Activated T-cell treated with anti-CD3 and anti-CD28 coated beads, Interleukin-2, amount 50 U/mL, for 4 hours (primary cell): Measurements from ENCODE around the gene ERRFI1. TPM values are rescaled to one million over a fixed set of nuclear protein-coding genes. Genes with fewer than 3 reads are reported as not detected.
"Not testable (repeated sequence)": the region's sequence is repeated elsewhere in the genome, so short reads cannot be mapped to it uniquely, and the experiment has no call there.

Experiments
- ATAC-seq, 2 donors: fragments of 200-7000 bp; cut with Tn5 transposase; one replicate each; pipeline ENCODE4 v1.10.0; 2021
- DNase-seq: peaks from one replicate; pipeline ENCODE4 v3.0.0-alpha.2; 2020
- H3K27me3 Mint-ChIP-seq: one replicate; pipeline ENCODE4 v1.8.0; 2021; ENCODE audit warnings: low read depth, mixed read lengths
- H3K36me3 Mint-ChIP-seq: one replicate; pipeline ENCODE4 v1.8.0; 2022; ENCODE audit warnings: mixed read lengths; ENCODE audit not compliant: insufficient read depth
- H3K4me1 Mint-ChIP-seq: one replicate; pipeline ENCODE4 v1.8.0; 2021; ENCODE audit warnings: low read depth, mixed read lengths
- H3K4me3 Mint-ChIP-seq: one replicate; pipeline ENCODE4 v1.8.0; 2021; ENCODE audit warnings: mild to moderate bottlenecking, moderate library complexity, mixed read lengths
- H3K9me3 Mint-ChIP-seq: one replicate; pipeline ENCODE4 v1.8.0; 2021; ENCODE audit warnings: mixed read lengths
- total RNA-seq, 3 donors: library from RNA; stranded (reverse); gene quantifications; one replicate each; pipeline ENCODE4 v1.2.1, GENCODE V29; 2021

The ERRFI1 gene, protein sequence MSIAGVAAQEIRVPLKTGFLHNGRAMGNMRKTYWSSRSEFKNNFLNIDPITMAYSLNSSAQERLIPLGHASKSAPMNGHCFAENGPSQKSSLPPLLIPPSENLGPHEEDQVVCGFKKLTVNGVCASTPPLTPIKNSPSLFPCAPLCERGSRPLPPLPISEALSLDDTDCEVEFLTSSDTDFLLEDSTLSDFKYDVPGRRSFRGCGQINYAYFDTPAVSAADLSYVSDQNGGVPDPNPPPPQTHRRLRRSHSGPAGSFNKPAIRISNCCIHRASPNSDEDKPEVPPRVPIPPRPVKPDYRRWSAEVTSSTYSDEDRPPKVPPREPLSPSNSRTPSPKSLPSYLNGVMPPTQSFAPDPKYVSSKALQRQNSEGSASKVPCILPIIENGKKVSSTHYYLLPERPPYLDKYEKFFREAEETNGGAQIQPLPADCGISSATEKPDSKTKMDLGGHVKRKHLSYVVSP
- 1 to 10 TPM; 2.9 to 4.6 (median 3.3) TPM for total RNA-seq

DNA sequence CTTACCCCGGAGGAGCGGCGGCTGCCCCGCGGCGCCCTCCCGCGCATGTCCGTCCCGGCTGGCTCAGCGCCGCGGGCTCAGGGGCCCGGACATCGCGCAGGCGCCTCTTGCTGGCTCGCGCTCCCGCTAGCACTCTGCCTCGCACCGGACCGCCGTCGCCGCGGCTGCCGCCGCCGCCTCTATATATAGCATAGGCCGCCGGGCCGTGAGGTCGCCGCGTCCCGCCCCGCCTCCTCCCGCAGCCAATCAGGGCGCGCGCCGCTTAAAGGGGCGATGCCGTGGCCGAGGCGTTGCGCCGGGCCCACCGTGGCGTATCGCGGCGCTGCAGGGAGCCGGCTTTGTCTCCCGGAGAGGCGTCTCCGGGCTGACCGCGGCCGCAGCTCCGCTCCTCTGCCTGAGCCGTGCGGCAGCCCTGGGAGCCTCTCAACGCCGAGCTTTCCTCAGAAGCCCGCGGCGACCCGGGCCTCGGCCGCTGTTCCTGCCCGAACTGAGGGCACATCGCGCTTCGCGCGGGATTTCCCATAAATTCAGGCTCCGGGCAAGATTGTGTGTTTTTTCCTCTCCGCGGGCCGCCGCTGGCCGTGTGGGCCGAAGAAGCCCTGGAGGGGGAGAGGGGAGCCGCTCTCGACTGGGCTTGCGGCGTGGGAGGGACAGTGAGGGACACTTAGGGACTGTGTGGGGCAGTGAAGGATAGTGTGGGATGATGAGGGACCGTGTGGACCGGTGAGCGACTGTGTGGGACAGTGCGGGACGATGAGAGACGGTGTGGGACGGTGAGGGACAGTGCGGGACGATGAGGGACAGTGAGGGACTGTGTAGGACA is at the start of gene ERRFI1:
Gene ERRFI1, minus strand, starts transcription at position 157 of the 823 bp plus-strand sequence. CDS start 10,690 bp downstream, outside the sequence.
- Mint-ChIP-seq H3K4me3 (peak within 1 kb of the TSS; percentile 77), H3K27me3 (peaks cover 14% of the 10 kb centered on the region), H3K36me3 (no peaks in the 10 kb centered on the region)

DNA sequence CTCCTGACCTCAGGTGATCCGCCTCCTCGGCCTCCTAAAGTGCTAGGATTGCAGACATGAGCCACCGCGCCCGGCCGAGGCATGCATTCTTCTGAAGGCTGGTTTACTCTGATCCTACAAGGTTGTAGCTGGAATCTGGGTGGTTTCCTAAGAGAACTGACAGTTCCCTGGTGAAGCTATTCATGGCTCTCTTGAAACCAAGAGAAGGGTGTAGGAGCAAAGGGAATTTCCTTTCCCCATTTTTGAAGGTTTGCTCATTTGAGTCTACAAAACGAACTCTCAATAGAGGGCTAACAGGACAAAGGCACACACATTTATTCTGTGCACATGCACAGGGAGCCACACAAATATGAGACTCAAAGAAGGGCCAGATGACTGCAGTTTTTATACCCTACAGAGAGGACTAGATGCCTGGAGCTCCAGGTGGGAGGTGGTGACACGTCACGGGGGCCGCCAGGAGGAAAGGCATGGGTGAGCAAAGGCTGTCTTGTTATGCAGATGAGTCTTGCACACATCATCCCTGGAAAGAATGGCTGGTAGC is 49.5 kb upstream of the ERRFI1 start:
- no peaks in the 10 kb centered on the region for H3K4me1 Mint-ChIP-seq
- H3K27me3 Mint-ChIP-seq = no peaks in the 10 kb centered on the region
- H3K36me3 Mint-ChIP-seq = no peaks in the 10 kb centered on the region
- no peak overlapping the region for H3K4me3 Mint-ChIP-seq
- DNase-seq (no peak), ATAC-seq (no peak)
- no peaks in the 10 kb centered on the region for H3K9me3 Mint-ChIP-seq

More for the DNA sequence above, at the start of gene ERRFI1:
- peak; percentile 98 for ATAC-seq
- DNase-seq = peak; percentile 85
- Mint-ChIP-seq H3K4me1 (peaks cover 9% of the 10 kb centered on the region), H3K9me3 (no peaks in the 10 kb centered on the region)

DNA sequence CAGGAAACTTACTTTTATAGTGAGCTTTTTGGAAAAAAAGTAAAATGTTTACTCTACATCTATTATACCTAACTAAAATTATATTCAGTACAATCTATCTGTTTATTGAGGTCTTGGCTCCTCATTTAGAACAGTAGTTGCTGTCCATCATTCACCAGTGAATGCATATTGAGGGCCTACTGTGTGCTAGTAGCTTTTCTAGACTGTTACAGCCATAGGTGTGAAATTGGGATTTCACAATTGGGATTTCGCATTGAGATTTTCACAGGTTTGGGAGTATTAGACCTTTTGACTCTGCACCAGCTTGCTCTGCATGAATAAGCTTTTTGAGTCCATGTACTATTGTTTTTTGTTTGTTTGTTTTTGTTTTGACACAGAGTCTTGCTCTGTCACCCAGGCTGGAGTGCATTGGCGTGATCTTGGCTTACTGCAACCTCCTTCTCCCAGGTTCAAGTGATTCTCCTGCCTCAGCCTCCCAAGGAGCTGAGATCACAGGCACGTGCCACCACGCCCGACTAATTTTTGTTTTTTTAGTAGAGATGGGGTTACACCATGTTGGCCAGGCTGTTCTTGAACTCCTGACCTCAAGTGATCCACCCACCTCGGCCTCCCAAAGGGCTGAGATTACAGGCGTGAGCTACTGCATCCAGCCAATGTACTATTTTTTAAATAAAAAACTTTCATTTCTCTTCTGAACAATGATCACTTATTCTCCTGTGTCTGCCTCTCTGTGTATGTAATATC is 47.2 kb upstream of the ERRFI1 start:
- no peaks in the 10 kb centered on the region for H3K36me3 Mint-ChIP-seq
- no peak for ATAC-seq
- H3K9me3 Mint-ChIP-seq = no peaks in the 10 kb centered on the region
- DNase-seq = no peak
- no peaks in the 10 kb centered on the region for H3K4me1 Mint-ChIP-seq
- peaks cover 3% of the 10 kb centered on the region for H3K27me3 Mint-ChIP-seq
- no peak overlapping the region for H3K4me3 Mint-ChIP-seq

DNA sequence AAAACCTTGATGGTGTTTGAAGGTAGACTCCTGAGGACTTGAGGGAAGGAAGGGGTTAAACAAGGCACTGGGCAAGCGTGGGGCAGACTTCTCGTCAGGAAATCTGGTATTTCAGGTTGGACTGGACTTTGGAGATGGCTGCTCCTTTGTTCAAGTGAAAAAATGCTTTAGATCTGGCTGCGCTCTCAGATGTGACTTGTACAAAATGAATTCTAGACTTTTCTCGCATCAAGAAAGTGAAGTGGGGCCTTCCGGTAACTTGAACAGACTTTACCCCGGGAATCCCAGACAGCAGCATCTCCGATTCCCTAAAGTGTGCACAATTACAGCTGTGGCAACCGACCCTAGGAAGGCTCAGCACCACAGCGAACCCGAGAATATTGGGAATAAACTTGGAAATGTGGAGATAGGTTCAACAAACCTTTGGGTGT is 44.3 kb upstream of the ERRFI1 start:
- peaks cover 3% of the 10 kb centered on the region for H3K27me3 Mint-ChIP-seq
- no peak for ATAC-seq
- DNase-seq = no peak
- H3K4me1 Mint-ChIP-seq = no peaks in the 10 kb centered on the region
- no peaks in the 10 kb centered on the region for H3K36me3 Mint-ChIP-seq
- H3K9me3 Mint-ChIP-seq = no peaks in the 10 kb centered on the region
- no peak overlapping the region for H3K4me3 Mint-ChIP-seq

DNA sequence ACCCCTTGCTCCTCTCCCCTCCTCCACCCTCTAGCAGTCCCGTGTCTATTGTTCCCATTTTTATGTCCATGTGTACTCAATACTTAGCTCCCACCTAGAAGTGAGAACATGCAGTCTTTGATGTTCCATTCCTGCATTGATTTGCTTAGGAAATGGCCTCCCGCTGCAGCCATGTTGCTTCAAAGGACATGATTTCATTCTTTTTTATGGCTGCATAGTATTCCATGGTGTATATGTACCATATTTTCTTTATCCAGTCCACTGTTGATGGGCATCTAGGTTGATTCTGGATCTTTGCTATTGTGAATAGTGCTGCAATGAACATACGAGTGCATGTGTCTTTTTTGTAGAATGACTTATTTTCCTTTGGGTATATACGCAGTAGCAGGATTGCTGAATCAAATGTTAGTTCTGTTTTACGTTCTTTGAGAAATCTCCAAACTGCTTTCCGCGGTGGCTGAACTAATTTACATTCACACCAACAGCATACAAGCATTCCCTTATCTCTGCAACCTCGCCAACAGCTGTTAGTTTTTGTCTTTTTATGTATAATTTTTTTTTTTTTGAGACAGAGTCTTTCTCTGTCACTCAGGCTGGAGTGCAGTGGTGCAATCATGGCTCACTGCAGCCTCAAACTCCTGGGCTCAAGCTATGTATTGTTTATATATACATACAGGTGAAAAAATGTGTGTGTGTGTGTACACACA is 43.7 kb upstream of the ERRFI1 start:
- H3K9me3 Mint-ChIP-seq, H3K36me3 Mint-ChIP-seq, DNase-seq, H3K27me3 Mint-ChIP-seq, ATAC-seq, H3K4me1 Mint-ChIP-seq, H3K4me3 Mint-ChIP-seq: not testable (repeated sequence)

DNA sequence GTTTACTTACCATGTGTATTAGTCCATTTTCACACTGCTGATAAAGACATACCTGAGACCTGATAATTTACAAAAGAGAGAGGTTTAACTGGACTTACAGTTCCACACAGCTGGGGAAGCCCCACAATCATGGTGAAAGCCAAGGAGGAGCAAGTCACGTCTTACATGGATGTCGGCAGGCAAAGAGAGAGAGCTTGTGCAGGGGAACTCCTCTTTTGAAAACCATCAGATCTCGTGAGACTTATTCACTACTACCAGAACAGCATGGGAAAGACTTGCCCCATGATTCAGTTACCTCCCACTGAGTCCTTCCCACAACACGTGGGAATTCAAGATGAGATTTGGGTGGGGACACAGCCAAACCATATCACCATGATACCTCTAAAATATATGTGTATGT is 39.3 kb upstream of the ERRFI1 start:
- H3K9me3 Mint-ChIP-seq = no peaks in the 10 kb centered on the region
- no peaks in the 10 kb centered on the region for H3K4me1 Mint-ChIP-seq
- ATAC-seq (no peak), DNase-seq (no peak)
- no peaks in the 10 kb centered on the region for H3K36me3 Mint-ChIP-seq
- no peak overlapping the region for H3K4me3 Mint-ChIP-seq
- H3K27me3 Mint-ChIP-seq = peaks cover 3% of the 10 kb centered on the region

DNA sequence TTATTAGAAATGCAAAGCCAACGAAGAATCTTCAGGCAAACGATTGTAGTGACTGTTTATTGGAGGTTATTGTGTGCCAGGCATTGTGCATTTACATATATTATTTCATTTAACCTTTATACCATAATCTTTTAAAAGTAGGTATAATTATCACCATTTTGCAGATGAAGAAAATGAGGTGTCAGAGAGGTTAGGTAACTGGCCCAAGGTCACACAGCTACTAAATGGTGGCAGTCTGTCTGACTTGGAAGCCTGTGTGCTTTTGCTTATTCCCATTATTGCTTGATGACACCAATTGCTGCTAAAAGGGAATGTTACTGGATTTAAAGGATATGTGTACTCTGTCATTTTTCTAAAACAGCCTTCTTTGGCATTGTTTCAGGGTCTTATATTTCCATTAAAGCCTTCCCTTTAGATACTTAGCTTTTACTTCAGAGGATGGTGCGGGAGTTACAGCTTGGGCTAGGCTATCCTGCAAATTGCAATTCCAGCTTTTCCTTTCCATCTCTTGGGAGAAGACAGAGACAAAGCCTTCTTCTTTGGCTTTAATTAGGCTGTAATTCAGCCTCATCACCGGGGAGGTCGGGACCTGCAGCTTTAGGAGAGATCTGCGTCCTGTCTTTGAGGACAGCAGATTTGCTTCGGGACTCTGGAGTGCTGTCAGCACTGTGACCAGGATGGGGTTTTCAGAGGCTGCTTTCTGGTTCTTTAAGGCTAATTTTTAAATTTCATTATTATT is 37.4 kb upstream of the ERRFI1 start:
- Mint-ChIP-seq H3K4me1 (no peaks in the 10 kb centered on the region), H3K27me3 (peaks cover 1% of the 10 kb centered on the region), H3K9me3 (no peaks in the 10 kb centered on the region), H3K4me3 (no peak overlapping the region), H3K36me3 (no peaks in the 10 kb centered on the region)
- DNase-seq = no peak
- ATAC-seq = no peak

DNA sequence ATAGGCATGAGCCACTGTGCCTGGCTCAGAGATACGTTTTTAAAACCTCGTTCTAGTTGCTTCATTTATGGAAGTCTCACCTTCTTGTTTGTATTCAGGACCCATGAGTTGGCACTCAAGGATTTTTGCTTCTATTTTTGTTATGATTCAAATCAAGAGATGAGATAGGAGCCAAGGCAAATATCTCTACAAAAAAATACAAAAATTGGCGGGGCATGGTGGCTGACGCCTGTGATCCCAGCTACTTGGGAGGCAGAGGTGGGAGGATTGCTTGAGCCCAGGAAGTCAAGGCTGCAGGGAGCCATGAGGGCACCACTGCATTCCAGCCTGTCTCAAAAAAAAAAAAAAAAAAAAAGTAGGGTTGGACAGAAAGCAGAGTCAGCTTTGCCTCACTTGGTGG is 36.8 kb upstream of the ERRFI1 start:
- DNase-seq (no peak), ATAC-seq (no peak)
- Mint-ChIP-seq H3K4me3 (no peak overlapping the region), H3K36me3 (no peaks in the 10 kb centered on the region), H3K4me1 (no peaks in the 10 kb centered on the region), H3K27me3 (peaks cover 1% of the 10 kb centered on the region), H3K9me3 (no peaks in the 10 kb centered on the region)

DNA sequence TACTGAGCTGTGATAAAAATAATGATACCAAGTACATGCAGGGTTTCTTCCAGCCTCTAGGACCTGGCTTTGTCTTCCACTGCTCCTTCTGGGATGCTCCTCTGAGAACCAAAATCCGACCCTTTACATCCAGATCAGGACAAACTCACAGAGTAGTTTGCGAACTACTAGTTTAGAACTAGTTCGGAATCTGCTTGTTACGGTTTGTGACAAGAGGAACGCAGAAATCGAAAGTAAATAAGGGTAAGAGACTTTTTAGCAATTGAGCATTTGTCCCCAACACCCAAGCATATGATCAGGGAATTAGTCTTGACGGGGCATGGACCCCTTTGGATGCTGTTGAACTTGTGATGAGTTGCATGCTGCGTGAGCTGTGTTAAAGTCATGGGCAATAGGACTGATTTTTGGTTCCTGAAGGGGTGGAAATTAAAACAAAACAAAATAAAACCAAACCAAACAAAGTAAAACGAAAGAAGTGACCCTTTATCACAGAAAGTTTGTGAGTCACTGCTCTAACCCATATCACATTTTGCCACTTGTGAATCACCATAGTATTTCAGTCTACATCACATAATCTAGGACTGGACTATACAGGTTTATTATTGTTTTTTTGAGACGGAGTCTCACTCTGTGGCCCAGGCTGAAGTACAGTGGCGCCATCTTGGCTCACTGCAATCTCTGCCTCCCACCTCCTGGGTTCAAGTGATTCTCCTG is 35.7 kb upstream of the ERRFI1 start:
- no peak overlapping the region for H3K4me3 Mint-ChIP-seq
- H3K27me3 Mint-ChIP-seq = peaks cover 1% of the 10 kb centered on the region
- no peak for DNase-seq
- no peak for ATAC-seq
- H3K9me3 Mint-ChIP-seq = no peaks in the 10 kb centered on the region
- H3K36me3 Mint-ChIP-seq = no peaks in the 10 kb centered on the region
- no peaks in the 10 kb centered on the region for H3K4me1 Mint-ChIP-seq

DNA sequence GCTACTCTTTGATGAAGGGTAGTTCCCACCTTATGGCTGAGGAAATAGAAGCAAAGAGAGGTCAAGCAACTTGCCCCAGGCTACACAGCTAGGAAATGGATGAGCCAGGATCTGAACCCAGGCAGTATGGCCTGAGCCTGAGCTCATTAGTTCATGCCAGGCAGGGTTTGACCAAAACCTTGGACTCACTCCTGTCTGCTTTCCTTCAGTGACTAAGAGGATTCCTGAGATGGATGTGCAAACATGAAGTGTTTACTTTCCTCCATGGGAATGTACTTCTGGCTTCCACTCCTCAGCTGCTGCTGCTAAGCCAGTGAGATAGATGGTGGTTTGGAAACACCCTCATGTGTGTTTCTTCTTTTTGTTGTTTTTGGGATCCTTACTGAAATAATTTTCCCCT is 35.1 kb upstream of the ERRFI1 start:
- Mint-ChIP-seq H3K9me3 (no peaks in the 10 kb centered on the region), H3K27me3 (peaks cover 1% of the 10 kb centered on the region), H3K4me1 (no peaks in the 10 kb centered on the region), H3K4me3 (no peak overlapping the region), H3K36me3 (no peaks in the 10 kb centered on the region)
- no peak for ATAC-seq
- no peak for DNase-seq

DNA sequence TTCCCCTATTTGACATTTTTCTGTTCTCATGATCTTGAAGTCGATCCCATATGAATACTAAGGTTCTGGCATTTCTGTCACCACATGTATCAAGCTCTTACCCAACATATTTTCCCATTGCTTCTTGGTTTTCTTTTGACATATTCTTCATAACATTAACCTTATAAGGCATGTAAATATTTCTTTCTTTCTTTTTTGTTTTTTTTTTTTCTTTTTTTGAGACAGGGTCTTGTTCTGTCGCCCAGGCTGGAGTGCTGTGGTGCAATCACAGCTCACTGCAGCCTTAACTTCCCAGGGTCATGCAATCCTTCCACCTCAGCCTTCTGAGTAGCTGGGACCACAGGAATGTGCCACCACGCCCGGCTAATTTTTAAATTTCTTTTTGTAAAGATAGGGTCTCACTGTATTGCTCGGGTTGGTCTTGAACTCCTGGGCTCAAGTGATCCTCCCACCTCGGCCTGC is 33.1 kb upstream of the ERRFI1 start:
- no peak overlapping the region for H3K4me3 Mint-ChIP-seq
- peaks cover 1% of the 10 kb centered on the region for H3K27me3 Mint-ChIP-seq
- no peaks in the 10 kb centered on the region for H3K36me3 Mint-ChIP-seq
- no peaks in the 10 kb centered on the region for H3K4me1 Mint-ChIP-seq
- no peaks in the 10 kb centered on the region for H3K9me3 Mint-ChIP-seq
- no peak for DNase-seq
- ATAC-seq = no peak

DNA sequence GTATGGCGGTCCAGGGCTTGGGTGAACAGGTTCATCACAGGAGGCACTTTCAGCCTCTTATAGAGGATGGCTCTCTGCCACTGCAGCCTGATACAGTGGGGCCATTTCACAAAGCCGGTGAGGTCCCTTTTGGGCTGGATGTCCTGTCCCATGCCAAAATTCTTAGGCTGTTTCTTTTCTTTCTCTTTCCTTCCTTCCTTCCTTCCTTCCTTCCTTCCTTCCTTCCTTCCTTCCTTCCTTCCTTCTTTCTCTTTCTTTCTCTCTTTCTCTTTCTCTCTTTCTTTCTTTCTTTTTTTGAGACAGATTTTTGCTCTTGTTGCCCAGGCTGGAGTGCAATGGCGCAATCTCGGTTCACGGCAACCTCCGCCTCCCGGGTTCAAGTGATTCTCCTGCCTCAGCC is 31.7 kb upstream of the ERRFI1 start:
- not testable (repeated sequence) for H3K27me3 Mint-ChIP-seq, H3K4me1 Mint-ChIP-seq, DNase-seq, H3K36me3 Mint-ChIP-seq, H3K4me3 Mint-ChIP-seq, ATAC-seq, H3K9me3 Mint-ChIP-seq
